Stimulated activated CD4-positive, alpha-beta T cell treated with anti-CD3 and anti-CD28 coated beads, TNF-alpha, amount 100 ng/mL, for 48 hours (primary cell): ENCODE data around the gene NECTIN2.
"Not testable (repeated sequence)": the region's sequence is repeated elsewhere in the genome, so short reads cannot be mapped to it uniquely, and the experiment has no call there.

ENCODE experiments used
- DNase-seq, 3 donors: peaks; one replicate each; pipeline ENCODE4 v3.0.0-alpha.2; 2020; ENCODE audit warnings: low read depth in 3 of 3

Gene NECTIN2

DNA sequence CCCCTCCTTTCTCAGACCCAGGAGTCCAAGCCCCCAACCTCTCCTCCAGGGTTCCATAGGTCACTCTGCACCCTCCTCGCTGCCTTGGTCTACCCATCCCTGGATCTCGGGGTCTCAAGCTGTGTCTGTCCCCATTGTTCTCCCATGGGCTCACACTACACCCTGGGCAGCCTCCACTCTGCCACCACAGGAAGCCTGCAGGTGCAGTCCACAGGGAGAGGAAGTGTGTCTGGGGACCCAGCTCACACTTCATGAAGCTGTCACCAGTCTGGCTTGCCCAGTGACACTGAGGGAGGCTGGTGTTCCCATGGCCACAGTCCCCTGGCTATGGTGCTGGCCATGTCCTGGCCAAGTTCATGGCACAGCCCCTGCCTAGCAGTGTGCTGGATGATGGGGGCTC is 5.3 kb downstream of the NECTIN2 start:
- DNase-seq, result no peak

- DNase-seq, result no peak
Observed at GRCh38 chr19:44855606-44856005, 9.5 kb downstream of the NECTIN2 start.

DNA sequence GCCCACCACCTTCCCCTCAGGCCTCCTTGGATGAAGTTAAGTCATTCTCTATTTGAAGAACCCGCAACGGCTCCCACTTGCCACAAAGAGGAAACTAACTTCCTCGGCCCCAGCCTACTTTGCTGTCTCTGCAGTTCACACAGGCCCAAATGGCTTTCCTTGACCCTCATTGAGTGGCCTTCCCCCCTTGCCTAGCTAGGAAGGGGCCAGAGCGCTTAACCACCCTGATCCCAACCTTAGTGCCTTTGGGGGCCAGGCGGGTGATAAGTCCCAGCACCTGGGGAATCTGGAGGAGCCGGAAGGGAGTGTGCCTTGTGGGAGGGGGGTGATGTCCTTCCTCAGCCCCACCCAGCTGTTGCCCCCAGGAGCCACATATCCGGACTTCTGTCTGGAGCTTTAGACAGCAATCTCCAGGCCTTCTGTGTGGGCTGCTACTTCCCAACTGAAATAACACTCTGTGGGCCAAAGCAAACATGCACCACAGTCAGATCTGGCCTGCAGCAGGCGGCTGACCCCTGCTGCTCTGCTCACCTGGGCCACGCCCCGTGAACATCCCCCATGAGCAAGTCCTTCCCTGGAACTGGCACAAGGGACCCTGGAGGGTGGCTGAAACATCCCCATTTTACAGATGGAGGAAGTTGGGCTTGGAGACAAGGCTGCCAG is 10.5 kb downstream of the NECTIN2 start:
- no peak for DNase-seq

GRCh38 chr19:44857837-44858236 is 11.7 kb downstream of the NECTIN2 start:
- no peak for DNase-seq

DNA sequence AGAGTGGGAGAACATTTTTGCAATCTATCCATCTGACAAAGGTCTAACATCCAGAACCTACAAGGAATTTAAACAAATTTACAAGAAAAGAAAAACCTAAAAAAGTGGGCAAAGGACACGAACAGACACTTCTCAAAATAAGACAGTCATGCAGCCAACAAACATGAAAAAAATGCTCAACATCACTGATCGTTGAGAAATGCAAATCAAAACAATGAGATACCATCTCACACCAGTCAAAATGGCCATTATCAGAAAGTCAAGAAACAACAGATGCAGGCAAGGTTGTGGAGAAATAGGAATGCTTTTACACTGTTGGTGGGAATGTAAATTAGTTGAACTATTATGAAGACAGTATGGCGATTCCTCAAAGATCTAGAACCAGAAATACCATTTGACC is 15.5 kb downstream of the NECTIN2 start:
- not testable (repeated sequence) for DNase-seq

DNA sequence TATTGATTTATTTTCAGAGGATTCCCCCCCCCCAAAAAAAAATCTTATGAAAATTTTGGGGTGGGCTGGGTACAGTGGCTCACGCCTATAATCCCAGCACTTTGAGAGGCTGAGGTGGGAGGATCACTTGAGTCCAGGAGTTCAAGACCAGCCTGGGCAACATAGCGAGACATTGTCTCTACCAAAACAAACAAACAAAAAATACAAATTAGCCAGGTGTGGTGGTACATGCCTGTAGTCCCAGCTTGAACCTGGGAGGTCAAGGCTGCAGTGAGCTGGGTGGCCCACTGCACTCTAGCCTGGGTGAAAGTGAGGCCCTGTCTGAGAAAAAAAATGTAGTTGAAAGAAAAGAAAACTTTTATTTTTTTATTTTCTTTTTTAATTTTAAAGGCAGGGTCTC is 17.9 kb downstream of the NECTIN2 start:
- DNase-seq, result no peak

- no peak for DNase-seq
Observed at GRCh38 chr19:44865196-44865767, 19.2 kb downstream of the NECTIN2 start.

GRCh38 chr19:44866664-44867063 is 20.6 kb downstream of the NECTIN2 start:
- no peak for DNase-seq

GRCh38 chr19:44867578-44867977 is 21.5 kb downstream of the NECTIN2 start:
- no peak for DNase-seq

DNA sequence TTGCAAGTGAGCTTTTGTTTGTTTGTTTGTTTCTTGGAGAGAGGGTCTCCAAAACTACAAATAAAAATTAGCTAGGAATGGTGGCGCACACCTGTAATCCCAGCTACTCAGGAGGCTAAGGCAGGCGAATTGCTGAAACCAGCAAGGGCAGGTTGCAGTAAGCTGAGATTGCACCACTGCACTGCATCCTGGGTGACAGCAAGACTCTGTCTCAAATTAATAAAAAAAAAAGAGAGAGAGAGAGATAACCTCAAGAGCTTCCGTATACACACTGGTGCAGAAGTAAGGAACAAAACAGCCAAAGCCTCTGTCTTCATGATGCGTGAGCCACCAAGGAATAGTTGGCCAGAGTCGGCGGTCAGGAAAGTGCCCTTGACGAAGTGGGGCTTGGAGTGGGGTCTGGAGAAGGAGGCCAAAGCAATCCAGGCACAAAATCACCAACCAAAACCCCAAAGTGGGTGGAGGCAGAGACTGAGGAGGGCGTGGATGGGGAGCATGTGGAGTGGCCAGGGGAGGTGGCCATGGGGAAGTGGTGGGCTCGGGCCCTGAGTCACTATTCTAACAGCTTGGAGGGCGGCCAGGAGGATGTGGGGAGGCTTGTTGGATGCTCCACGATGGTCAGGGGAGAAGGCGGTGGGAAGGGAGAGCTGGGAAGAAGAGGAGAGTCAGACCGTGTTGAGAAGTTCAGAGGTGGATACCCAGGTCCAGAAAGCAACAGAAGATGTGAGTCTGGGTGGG is 23.8 kb downstream of the NECTIN2 start:
- no peak for DNase-seq

- no peak for DNase-seq
Observed at GRCh38 chr19:44871809-44872208, 25.7 kb downstream of the NECTIN2 start.

- DNase-seq, result no peak
Observed at GRCh38 chr19:44872661-44873060, 26.6 kb downstream of the NECTIN2 start.

DNA sequence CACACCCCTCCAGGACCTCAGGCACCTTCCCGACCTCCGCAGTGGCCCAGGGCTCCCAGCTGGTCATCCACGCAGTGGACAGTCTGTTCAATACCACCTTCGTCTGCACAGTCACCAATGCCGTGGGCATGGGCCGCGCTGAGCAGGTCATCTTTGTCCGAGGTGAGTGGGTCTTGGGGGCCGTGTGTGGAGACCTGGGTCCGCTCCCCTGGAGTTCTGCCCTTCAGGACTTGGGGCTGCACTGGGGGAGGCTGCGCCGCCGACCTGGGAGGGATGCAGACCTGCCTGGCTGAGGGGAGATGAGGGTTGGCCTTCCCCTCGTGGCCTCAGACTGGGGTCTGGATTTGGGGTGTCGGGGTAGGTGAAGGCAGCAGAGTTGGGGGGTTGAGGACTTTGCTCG is 28.2 kb downstream of the NECTIN2 start:
- no peak for DNase-seq

DNA sequence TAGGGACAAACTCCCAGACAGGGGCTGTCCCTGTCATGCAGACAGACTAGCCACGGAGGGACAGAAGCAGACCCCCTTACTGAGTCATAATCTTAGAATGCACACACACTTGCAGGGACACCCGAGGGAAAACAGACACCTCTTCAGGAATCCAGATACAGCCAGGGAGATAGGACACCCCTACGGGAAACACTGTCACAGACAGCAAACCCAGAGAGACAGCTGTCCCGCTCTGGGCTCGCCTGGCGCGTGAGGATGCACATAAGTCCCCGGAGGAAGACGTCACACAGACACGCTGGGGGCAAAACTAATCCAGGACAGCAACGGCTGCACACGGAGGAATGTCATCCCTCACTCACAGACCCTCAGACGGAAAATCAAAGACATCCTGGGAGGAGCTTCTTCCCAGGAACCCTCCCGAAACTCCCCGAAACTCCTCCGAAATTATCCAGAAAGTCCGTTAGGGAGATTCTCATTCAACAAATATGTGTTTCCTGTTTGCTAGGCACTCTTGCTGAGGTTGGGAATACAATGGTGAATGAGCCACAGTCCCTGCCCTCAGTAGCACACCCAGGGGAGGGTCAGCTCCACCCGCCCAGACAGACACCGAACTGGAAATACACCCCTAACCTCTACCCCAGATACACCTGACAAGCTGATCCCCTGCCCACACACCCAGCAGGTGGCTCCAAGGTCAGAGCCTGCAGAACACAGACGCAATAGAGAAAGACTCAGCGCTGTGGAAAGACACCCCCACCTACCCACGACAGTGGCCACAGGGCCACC is 29.8 kb downstream of the NECTIN2 start:
- DNase-seq, result no peak

DNA sequence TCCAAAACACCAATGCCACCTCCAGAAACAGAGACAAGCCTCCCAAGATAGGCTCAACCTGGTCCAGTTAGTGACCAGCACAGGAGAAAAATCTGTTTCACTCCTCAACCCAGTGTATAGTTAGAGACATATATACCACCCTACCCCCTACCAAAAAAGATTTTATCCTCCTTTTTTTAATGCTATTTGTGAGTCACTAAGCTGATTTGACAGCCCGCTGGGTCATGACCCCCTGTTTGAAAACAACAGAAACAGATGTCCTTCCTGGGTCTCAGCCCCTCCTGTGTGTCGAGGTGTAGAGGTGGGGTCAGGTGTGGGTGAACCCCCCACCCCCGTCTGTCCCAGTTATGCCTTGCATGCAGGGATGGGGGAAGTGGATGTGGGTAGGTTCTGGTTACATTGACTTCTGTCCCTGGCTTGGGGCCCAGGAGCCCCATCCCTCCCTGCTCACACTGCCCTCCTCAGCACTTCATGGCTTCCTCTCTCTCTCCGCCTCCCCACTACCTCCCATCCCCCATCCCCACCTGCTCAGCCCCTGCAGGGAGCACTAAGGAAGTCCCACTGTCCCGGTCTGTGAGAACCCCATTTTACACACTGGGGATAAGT is 30.9 kb downstream of the NECTIN2 start:
- DNase-seq, result no peak

DNA sequence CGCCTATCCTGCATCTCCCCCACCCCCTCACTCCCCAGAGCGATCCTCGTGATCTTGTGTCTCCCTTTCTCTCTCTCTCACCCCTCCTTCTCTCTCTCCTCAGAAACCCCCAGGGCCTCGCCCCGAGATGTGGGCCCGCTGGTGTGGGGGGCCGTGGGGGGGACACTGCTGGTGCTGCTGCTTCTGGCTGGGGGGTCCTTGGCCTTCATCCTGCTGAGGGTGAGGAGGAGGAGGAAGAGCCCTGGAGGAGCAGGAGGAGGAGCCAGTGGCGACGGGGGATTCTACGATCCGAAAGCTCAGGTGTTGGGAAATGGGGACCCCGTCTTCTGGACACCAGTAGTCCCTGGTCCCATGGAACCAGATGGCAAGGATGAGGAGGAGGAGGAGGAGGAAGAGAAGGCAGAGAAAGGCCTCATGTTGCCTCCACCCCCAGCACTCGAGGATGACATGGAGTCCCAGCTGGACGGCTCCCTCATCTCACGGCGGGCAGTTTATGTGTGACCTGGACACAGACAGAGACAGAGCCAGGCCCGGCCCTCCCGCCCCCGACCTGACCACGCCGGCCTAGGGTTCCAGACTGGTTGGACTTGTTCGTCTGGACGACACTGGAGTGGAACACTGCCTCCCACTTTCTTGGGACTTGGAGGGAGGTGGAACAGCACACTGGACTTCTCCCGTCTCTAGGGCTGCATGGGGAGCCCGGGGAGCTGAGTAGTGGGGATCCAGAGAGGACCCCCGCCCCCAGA is 32.2 kb downstream of the NECTIN2 start:
- DNase-seq, result no peak

- no peak for DNase-seq
Observed at GRCh38 chr19:44879309-44880065, 33.4 kb downstream of the NECTIN2 start.

DNA sequence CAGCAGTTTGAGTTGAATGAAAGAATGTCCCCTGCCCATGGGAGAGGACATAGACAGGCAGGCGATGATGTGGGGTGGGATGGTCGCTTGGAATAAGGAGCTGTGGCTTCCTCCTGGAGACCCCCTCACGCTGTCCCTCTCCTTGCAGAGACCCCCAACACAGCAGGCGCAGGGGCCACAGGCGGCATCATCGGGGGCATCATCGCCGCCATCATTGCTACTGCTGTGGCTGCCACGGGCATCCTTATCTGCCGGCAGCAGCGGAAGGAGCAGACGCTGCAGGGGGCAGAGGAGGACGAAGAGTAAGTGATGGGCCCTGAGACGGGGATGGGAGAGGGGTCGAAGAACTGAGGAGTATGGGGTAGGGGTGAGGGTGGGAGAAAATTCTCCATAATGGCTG is 36.0 kb downstream of the NECTIN2 start:
- no peak for DNase-seq

DNA sequence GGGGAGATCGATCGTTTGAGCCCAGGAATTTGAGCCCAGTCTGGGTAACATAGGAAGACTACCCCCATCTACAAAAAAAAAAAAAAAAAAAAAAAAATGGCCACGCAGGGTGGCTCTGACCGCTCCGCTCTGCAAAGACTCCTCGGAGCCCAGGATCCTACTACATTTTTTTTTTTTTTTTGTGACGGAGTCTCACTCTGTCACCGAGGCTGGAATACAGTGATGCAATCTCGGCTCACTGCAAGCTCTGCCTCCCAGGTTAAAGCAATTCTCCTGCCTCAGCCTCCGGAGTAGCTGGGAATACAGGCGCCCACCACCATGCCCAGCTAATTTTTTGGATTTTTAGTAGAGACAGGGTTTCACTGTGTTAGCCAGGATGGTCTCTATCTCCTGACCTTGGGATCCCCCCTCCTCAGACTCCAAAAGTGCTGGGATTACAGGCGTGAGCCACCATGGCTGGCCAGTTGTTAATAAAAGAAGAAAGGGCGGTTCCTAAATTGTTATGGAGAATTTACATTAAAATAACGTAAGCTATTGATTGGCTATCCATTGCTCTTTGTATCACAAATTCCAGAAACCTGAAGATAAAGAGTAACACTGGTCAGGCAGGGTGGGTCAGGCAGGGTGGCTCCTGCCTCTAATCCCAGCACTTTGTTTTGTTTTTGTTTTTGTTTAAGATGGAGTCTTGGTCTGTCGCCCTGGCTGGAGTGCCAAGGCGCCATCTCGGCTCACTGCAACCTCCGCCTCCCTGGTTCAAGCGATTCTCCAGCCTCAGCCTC is 36.7 kb downstream of the NECTIN2 start:
- not testable (repeated sequence) for DNase-seq

- DNase-seq, result no peak
Observed at GRCh38 chr19:44883922-44884321, 37.8 kb downstream of the NECTIN2 start.
